ENCODE measurements around the gene PNCK. TPM values are rescaled to one million over a fixed set of nuclear protein-coding genes. Genes with fewer than 3 reads are reported as not detected.
A peak's percentile ranks its signal among the peaks of the same experiment; 100 is the strongest.

Gene PNCK
- total RNA-seq, 1 experiment from 2014 or later = not detected

DNA sequence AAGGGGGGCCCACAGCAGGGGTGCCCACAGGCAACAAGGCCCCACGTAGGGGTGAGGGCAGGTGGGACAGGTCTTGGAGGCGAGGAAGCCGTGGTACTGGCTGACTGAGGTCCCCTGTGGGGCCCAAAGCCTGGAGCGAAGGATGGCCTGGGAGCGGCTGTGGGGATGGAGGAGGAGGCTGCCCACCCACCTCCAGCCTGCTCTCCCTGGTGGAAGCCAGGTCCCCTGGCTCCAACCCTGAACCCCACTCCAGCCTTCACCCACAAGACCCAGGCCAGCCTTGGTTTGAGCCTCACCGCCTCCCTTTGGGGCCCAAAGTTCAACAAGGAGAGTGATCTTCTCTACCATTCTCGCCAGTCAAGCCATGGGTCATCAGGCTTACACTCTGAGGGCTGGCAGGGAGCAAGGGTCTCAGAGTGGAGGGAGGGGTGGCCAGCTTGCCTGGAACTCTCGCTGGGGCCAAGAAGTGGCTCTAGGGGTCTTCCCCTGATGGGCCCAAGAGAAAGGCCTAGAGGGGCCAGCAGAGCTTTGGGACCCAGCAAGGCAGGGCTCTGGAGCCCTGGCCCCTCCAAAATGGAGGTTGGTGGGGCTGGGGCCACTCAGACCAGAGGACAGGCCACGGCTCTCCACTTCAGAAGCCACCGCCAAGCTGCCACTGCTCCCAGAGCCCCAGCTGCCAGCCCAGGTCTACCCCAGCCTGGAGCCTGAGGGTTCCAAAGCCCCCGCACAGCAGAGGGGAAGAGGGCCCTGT is 5.0 kb downstream of the PNCK start:
- Mint-ChIP-seq H3K4me3 (ENCODE audit: unreplicated experiment) (no peak overlapping the region), H3K9me3 (ENCODE audit: unreplicated experiment) (no peaks in the 10 kb centered on the region), H3K4me1 (ENCODE audit: low read depth, unreplicated experiment) (no peaks in the 10 kb centered on the region), H3K36me3 (ENCODE audit: insufficient read depth, unreplicated experiment) (peaks cover 6% of the 10 kb centered on the region), H3K27ac (ENCODE audit: unreplicated experiment) (no peak overlapping the region), H3K27me3 (ENCODE audit: insufficient read depth, unreplicated experiment) (peaks cover 4% of the 10 kb centered on the region)
- no peaks in the 10 kb centered on the region for H3K9me3 ChIP-seq
- BruUV-seq (replicated peaks) = no TSS peak
- ChIA-PET POLR2A (no interaction called here), CTCF (interaction anchor here (0.5 to 2.1 kb wide), 19 partner anchors 17 to 260 kb away, joined by 3 to 22 read pairs (median 4); partner anchors contain the start of genes BCAP31, CCNQ and DUSP9)
- no peaks in the 10 kb centered on the region for H3K4me1 ChIP-seq
- no peaks in the 10 kb centered on the region for H3K27me3 ChIP-seq (replicated peaks; ENCODE audit: control insufficient read depth, insufficient read depth, low read length)
- no peak overlapping the region for H3K4me3 ChIP-seq (ENCODE audit: low read depth, low read length)
- intact Hi-C loops (cut with micrococcal nuclease; ENCODE audit: unreplicated experiment) = loop anchor here (1.0 to 2.0 kb wide), 3 partner anchors 111 to 710 kb away; no protein-coding TSS in a partner anchor
- no peaks in the 10 kb centered on the region for H3K36me3 ChIP-seq (ENCODE audit: control insufficient read depth, insufficient read depth, low read length)
- no peak for DNase-seq
- TF ChIP-seq CTCF (IDR thresholded peaks at IDR 0.05; ENCODE audit: insufficient read depth in 1 of 2, low read depth in 1 of 2, low read length in 1 of 2, severe bottlenecking in 1 of 2, unreplicated experiment in 1 of 2) = no peak

DNA sequence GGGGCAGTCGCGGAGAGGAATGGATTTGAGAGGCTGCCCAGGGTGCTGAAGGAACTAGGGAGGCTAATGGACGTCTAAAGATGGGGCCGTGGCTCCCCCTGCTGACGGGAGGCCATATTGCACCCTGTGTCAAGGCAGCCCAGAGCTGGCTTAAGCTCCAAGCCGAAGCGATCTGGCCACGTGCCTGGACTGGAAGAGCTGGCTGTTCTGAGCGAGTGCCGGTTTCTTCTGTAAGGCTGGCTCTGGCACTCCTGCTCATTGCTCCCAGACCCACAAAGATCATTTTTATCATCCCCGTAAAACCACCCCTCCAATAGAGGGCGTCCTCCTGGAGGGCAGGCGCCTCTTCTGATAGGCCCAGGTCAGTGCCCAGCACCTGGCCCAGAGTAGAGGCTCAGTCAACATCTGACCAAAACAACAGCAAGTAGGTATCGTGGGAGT is 5.6 kb downstream of the PNCK start:
- DNase-seq = peak; percentile 73 to 84
- Histone ChIP-seq H3K27me3 (replicated peaks; ENCODE audit: control insufficient read depth, insufficient read depth, low read length) (no peaks in the 10 kb centered on the region), H3K4me1 (no peaks in the 10 kb centered on the region), H3K36me3 (ENCODE audit: control insufficient read depth, insufficient read depth, low read length) (no peaks in the 10 kb centered on the region), H3K4me3 (ENCODE audit: low read depth, low read length) (peak overlapping the region; percentile 36), H3K9me3 (no peaks in the 10 kb centered on the region)
- H3K27ac Mint-ChIP-seq (ENCODE audit: unreplicated experiment) = no peak overlapping the region
- peaks cover 4% of the 10 kb centered on the region for H3K27me3 Mint-ChIP-seq (ENCODE audit: insufficient read depth, unreplicated experiment)
- peaks cover 6% of the 10 kb centered on the region for H3K36me3 Mint-ChIP-seq (ENCODE audit: insufficient read depth, unreplicated experiment)
- ChIA-PET CTCF (interaction anchor here (0.5 to 2.1 kb wide), 17 partner anchors 17 to 260 kb away, joined by 3 to 22 read pairs (median 4); partner anchors contain the start of genes BCAP31 and DUSP9), POLR2A (no interaction called here)
- peak overlapping the region; percentile 72 for H3K4me3 Mint-ChIP-seq (ENCODE audit: unreplicated experiment)
- intact Hi-C loops (cut with micrococcal nuclease; ENCODE audit: unreplicated experiment) = loop anchor here (1.0 to 2.0 kb wide), 3 partner anchors 111 to 709 kb away; no protein-coding TSS in a partner anchor
- no peaks in the 10 kb centered on the region for H3K9me3 Mint-ChIP-seq (ENCODE audit: unreplicated experiment)
- no TSS peak for BruUV-seq (replicated peaks)
- TF ChIP-seq CTCF (IDR thresholded peaks at IDR 0.05; ENCODE audit: insufficient read depth in 1 of 2, low read depth in 1 of 2, low read length in 1 of 2, severe bottlenecking in 1 of 2, unreplicated experiment in 1 of 2) = peak; percentile 74 to 79
- H3K4me1 Mint-ChIP-seq (ENCODE audit: low read depth, unreplicated experiment) = no peaks in the 10 kb centered on the region

GRCh38 chrX:153667281-153667955 is 6.2 kb downstream of the PNCK start:
- peak overlapping the region; percentile 36 for H3K4me3 ChIP-seq (ENCODE audit: low read depth, low read length)

More at GRCh38 chrX:153667281-153667955, 6.2 kb downstream of the PNCK start:
- intact Hi-C loops (cut with micrococcal nuclease; ENCODE audit: unreplicated experiment) = no loop called here
- H3K36me3 Mint-ChIP-seq (ENCODE audit: insufficient read depth, unreplicated experiment) = peaks cover 6% of the 10 kb centered on the region
- Histone ChIP-seq H3K27me3 (replicated peaks; ENCODE audit: control insufficient read depth, insufficient read depth, low read length) (no peaks in the 10 kb centered on the region), H3K9me3 (no peaks in the 10 kb centered on the region), H3K4me1 (no peaks in the 10 kb centered on the region), H3K36me3 (ENCODE audit: control insufficient read depth, insufficient read depth, low read length) (no peaks in the 10 kb centered on the region)
- CTCF ChIA-PET = interaction anchor here (0.6 to 2.1 kb wide), 18 partner anchors 16 to 128 kb away, joined by 3 to 22 read pairs (median 4); partner anchors contain the start of gene DUSP9
- POLR2A ChIA-PET = no interaction called here
- no peaks in the 10 kb centered on the region for H3K4me1 Mint-ChIP-seq (ENCODE audit: low read depth, unreplicated experiment)
- no peak overlapping the region for H3K27ac Mint-ChIP-seq (ENCODE audit: unreplicated experiment)
- TF ChIP-seq CTCF (IDR thresholded peaks at IDR 0.05; ENCODE audit: insufficient read depth in 1 of 2, low read depth in 1 of 2, low read length in 1 of 2, severe bottlenecking in 1 of 2, unreplicated experiment in 1 of 2) = no peak
- no peaks in the 10 kb centered on the region for H3K9me3 Mint-ChIP-seq (ENCODE audit: unreplicated experiment)
- peak overlapping the region; percentile 72 for H3K4me3 Mint-ChIP-seq (ENCODE audit: unreplicated experiment)
- no peak for DNase-seq
- BruUV-seq (replicated peaks) = no TSS peak
- peaks cover 4% of the 10 kb centered on the region for H3K27me3 Mint-ChIP-seq (ENCODE audit: insufficient read depth, unreplicated experiment)
